ENCODE results near the gene PAQR6.

Gene PAQR6

GRCh38 chr1:156247460-156248322 is at the start of gene PAQR6:
Gene PAQR6 (minus strand): TSS chr1:156248056. CDS start chr1:156246731, 1,325 bp downstream.
- H3K9ac ChIP-seq (ENCODE audit: low read length in 2 of 2), result no peak within 1 kb of the TSS
- no peak within 1 kb of the TSS for H3K27ac ChIP-seq (ENCODE audit: low read length)

GRCh38 chr1:156295391-156295947 is 47.6 kb upstream of the PAQR6 start, which contains the start of gene GLMP:
Gene GLMP (minus strand): TSS chr1:156295679. CDS start chr1:156295645, 34 bp downstream.
- no peaks in the 10 kb centered on the region for H3K9me3 ChIP-seq (ENCODE audit: control insufficient read depth in 2 of 2, low read length in 2 of 2)
- peak within 1 kb of the TSS; percentile 82 to 98 for H3K9ac ChIP-seq (ENCODE audit: low read length in 2 of 2)
- peaks cover 0 to 3% of the 10 kb centered on the region in 2 donors for H3K36me3 ChIP-seq (ENCODE audit: control insufficient read depth in 2 of 2, insufficient read depth in 2 of 2, low read length in 2 of 2)
- peak within 1 kb of the TSS; percentile 49 for H3K27ac ChIP-seq (ENCODE audit: low read length)
- H3K4me1 ChIP-seq (ENCODE audit: control insufficient read depth, insufficient read depth, low read length), result peaks cover 33% of the 10 kb centered on the region
- no peaks in the 10 kb centered on the region for H3K27me3 ChIP-seq (ENCODE audit: control insufficient read depth in 1 of 2, insufficient read depth in 2 of 2, low read length in 2 of 2)
- H3K4me3 ChIP-seq (ENCODE audit: low read length in 2 of 2), result peak within 1 kb of the TSS; percentile 92 to 93

More at GRCh38 chr1:156247460-156248322, at the start of gene PAQR6:
- Histone ChIP-seq H3K4me1 (ENCODE audit: control insufficient read depth, insufficient read depth, low read length) (peaks cover 32% of the 10 kb centered on the region), H3K9me3 (ENCODE audit: control insufficient read depth in 2 of 2, low read length in 2 of 2) (no peaks in the 10 kb centered on the region), H3K36me3 (ENCODE audit: control insufficient read depth in 2 of 2, insufficient read depth in 2 of 2, low read length in 2 of 2) (peaks cover 24 to 30% of the 10 kb centered on the region in 2 donors), H3K4me3 (ENCODE audit: low read length in 2 of 2) (peak within 1 kb of the TSS in 1 of 2 donors; percentile 15), H3K27me3 (ENCODE audit: control insufficient read depth in 1 of 2, insufficient read depth in 2 of 2, low read length in 2 of 2) (peaks cover 22 to 32% of the 10 kb centered on the region in 2 donors)

GRCh38 chr1:156293895-156294294 is 46.0 kb upstream of the PAQR6 start:
- H3K4me1 ChIP-seq (ENCODE audit: control insufficient read depth, insufficient read depth, low read length), result peaks cover 33% of the 10 kb centered on the region
- H3K27me3 ChIP-seq (ENCODE audit: control insufficient read depth in 1 of 2, insufficient read depth in 2 of 2, low read length in 2 of 2), result no peaks in the 10 kb centered on the region
- no peaks in the 10 kb centered on the region for H3K9me3 ChIP-seq (ENCODE audit: control insufficient read depth in 2 of 2, low read length in 2 of 2)
- H3K36me3 ChIP-seq (ENCODE audit: control insufficient read depth in 2 of 2, insufficient read depth in 2 of 2, low read length in 2 of 2), result peaks cover 1 to 3% of the 10 kb centered on the region in 2 donors
- H3K9ac ChIP-seq (ENCODE audit: low read length in 2 of 2), result no peak overlapping the region
- no peak overlapping the region for H3K4me3 ChIP-seq (ENCODE audit: low read length in 2 of 2)
- no peak overlapping the region for H3K27ac ChIP-seq (ENCODE audit: low read length)

GRCh38 chr1:156293098-156293434 is 45.2 kb upstream of the PAQR6 start:
- Histone ChIP-seq H3K36me3 (ENCODE audit: control insufficient read depth in 2 of 2, insufficient read depth in 2 of 2, low read length in 2 of 2) (peaks cover 3 to 5% of the 10 kb centered on the region in 2 donors), H3K4me1 (ENCODE audit: control insufficient read depth, insufficient read depth, low read length) (peaks cover 33% of the 10 kb centered on the region), H3K27ac (ENCODE audit: low read length) (no peak overlapping the region), H3K27me3 (ENCODE audit: control insufficient read depth in 1 of 2, insufficient read depth in 2 of 2, low read length in 2 of 2) (no peaks in the 10 kb centered on the region), H3K4me3 (ENCODE audit: low read length in 2 of 2) (no peak overlapping the region), H3K9me3 (ENCODE audit: control insufficient read depth in 2 of 2, low read length in 2 of 2) (no peaks in the 10 kb centered on the region), H3K9ac (ENCODE audit: low read length in 2 of 2) (no peak overlapping the region)

- Histone ChIP-seq H3K36me3 (ENCODE audit: control insufficient read depth in 2 of 2, insufficient read depth in 2 of 2, low read length in 2 of 2) (peaks cover 3 to 5% of the 10 kb centered on the region in 2 donors), H3K27me3 (ENCODE audit: control insufficient read depth in 1 of 2, insufficient read depth in 2 of 2, low read length in 2 of 2) (no peaks in the 10 kb centered on the region), H3K4me3 (ENCODE audit: low read length in 2 of 2) (peak overlapping the region; percentile 91 to 93), H3K4me1 (ENCODE audit: control insufficient read depth, insufficient read depth, low read length) (peaks cover 33% of the 10 kb centered on the region), H3K9me3 (ENCODE audit: control insufficient read depth in 2 of 2, low read length in 2 of 2) (no peaks in the 10 kb centered on the region), H3K9ac (ENCODE audit: low read length in 2 of 2) (peak overlapping the region; percentile 85 to 90), H3K27ac (ENCODE audit: low read length) (peak overlapping the region; percentile 80)
These were observed 43.6 kb upstream of the PAQR6 start for GRCh38 chr1:156291226-156292061.

GRCh38 chr1:156289857-156290256 is 42.0 kb upstream of the PAQR6 start:
- H3K27me3 ChIP-seq (ENCODE audit: control insufficient read depth in 1 of 2, insufficient read depth in 2 of 2, low read length in 2 of 2), result no peaks in the 10 kb centered on the region
- no peaks in the 10 kb centered on the region for H3K9me3 ChIP-seq (ENCODE audit: control insufficient read depth in 2 of 2, low read length in 2 of 2)
- no peak overlapping the region for H3K4me3 ChIP-seq (ENCODE audit: low read length in 2 of 2)
- H3K27ac ChIP-seq (ENCODE audit: low read length), result no peak overlapping the region
- peaks cover 3 to 5% of the 10 kb centered on the region in 2 donors for H3K36me3 ChIP-seq (ENCODE audit: control insufficient read depth in 2 of 2, insufficient read depth in 2 of 2, low read length in 2 of 2)
- peaks cover 25% of the 10 kb centered on the region for H3K4me1 ChIP-seq (ENCODE audit: control insufficient read depth, insufficient read depth, low read length)
- H3K9ac ChIP-seq (ENCODE audit: low read length in 2 of 2), result no peak overlapping the region

- Histone ChIP-seq H3K4me1 (ENCODE audit: control insufficient read depth, insufficient read depth, low read length) (peaks cover 20% of the 10 kb centered on the region), H3K27ac (ENCODE audit: low read length) (no peak overlapping the region), H3K9me3 (ENCODE audit: control insufficient read depth in 2 of 2, low read length in 2 of 2) (no peaks in the 10 kb centered on the region), H3K4me3 (ENCODE audit: low read length in 2 of 2) (no peak overlapping the region), H3K36me3 (ENCODE audit: control insufficient read depth in 2 of 2, insufficient read depth in 2 of 2, low read length in 2 of 2) (peaks cover 0 to 5% of the 10 kb centered on the region in 2 donors), H3K9ac (ENCODE audit: low read length in 2 of 2) (no peak overlapping the region), H3K27me3 (ENCODE audit: control insufficient read depth in 1 of 2, insufficient read depth in 2 of 2, low read length in 2 of 2) (no peaks in the 10 kb centered on the region)
These were observed 38.2 kb upstream of the PAQR6 start for GRCh38 chr1:156286061-156286460.

GRCh38 chr1:156285437-156285836 is 37.6 kb upstream of the PAQR6 start:
- Histone ChIP-seq H3K4me1 (ENCODE audit: control insufficient read depth, insufficient read depth, low read length) (peaks cover 15% of the 10 kb centered on the region), H3K27ac (ENCODE audit: low read length) (no peak overlapping the region), H3K9me3 (ENCODE audit: control insufficient read depth in 2 of 2, low read length in 2 of 2) (no peaks in the 10 kb centered on the region), H3K9ac (ENCODE audit: low read length in 2 of 2) (no peak overlapping the region), H3K36me3 (ENCODE audit: control insufficient read depth in 2 of 2, insufficient read depth in 2 of 2, low read length in 2 of 2) (peaks cover 0 to 5% of the 10 kb centered on the region in 2 donors), H3K4me3 (ENCODE audit: low read length in 2 of 2) (no peak overlapping the region), H3K27me3 (ENCODE audit: control insufficient read depth in 1 of 2, insufficient read depth in 2 of 2, low read length in 2 of 2) (no peaks in the 10 kb centered on the region)

- Histone ChIP-seq H3K4me1 (ENCODE audit: control insufficient read depth, insufficient read depth, low read length) (peaks cover 18% of the 10 kb centered on the region), H3K9ac (ENCODE audit: low read length in 2 of 2) (no peak overlapping the region), H3K4me3 (ENCODE audit: low read length in 2 of 2) (no peak overlapping the region), H3K9me3 (ENCODE audit: control insufficient read depth in 2 of 2, low read length in 2 of 2) (no peaks in the 10 kb centered on the region), H3K27me3 (ENCODE audit: control insufficient read depth in 1 of 2, insufficient read depth in 2 of 2, low read length in 2 of 2) (no peaks in the 10 kb centered on the region), H3K36me3 (ENCODE audit: control insufficient read depth in 2 of 2, insufficient read depth in 2 of 2, low read length in 2 of 2) (peaks cover 2 to 5% of the 10 kb centered on the region in 2 donors), H3K27ac (ENCODE audit: low read length) (no peak overlapping the region)
These were observed 36.9 kb upstream of the PAQR6 start for GRCh38 chr1:156284757-156285156.

GRCh38 chr1:156284112-156284511 is 36.3 kb upstream of the PAQR6 start, which contains the start of gene TMEM79:
Gene TMEM79 (plus strand): TSS chr1:156284325. CDS start chr1:156285227, 902 bp downstream.
- Histone ChIP-seq H3K9me3 (ENCODE audit: control insufficient read depth in 2 of 2, low read length in 2 of 2) (no peaks in the 10 kb centered on the region), H3K4me3 (ENCODE audit: low read length in 2 of 2) (peak within 1 kb of the TSS; percentile 83 to 95), H3K9ac (ENCODE audit: low read length in 2 of 2) (peak within 1 kb of the TSS; percentile 87 to 93), H3K27me3 (ENCODE audit: control insufficient read depth in 1 of 2, insufficient read depth in 2 of 2, low read length in 2 of 2) (no peaks in the 10 kb centered on the region), H3K36me3 (ENCODE audit: control insufficient read depth in 2 of 2, insufficient read depth in 2 of 2, low read length in 2 of 2) (peaks cover 4 to 5% of the 10 kb centered on the region in 2 donors), H3K4me1 (ENCODE audit: control insufficient read depth, insufficient read depth, low read length) (peaks cover 18% of the 10 kb centered on the region), H3K27ac (ENCODE audit: low read length) (peak within 1 kb of the TSS; percentile 76)
